CD4-positive, alpha-beta T cell treated with Interferon alpha-2 for 1 hour (primary cell): ENCODE results near the gene GNAI1.

Experiments used
- DNase-seq, 2 donors: peaks; one replicate each; pipeline ENCODE4 v3.0.0-alpha.2; 2020 to 2022

GNAI1 gene

GRCh38 chr7:80134536-80135308 lies at the start of gene GNAI1:
Gene GNAI1 (plus strand): TSS chr7:80134831. CDS start chr7:80135161, 330 bp downstream.
- peak in 1 of 2 donors; percentile 14 for DNase-seq

- DNase-seq = no peak
These were observed 47.4 kb upstream of the GNAI1 start for GRCh38 chr7:80087051-80087770.

- no peak for DNase-seq
These were observed 46.9 kb upstream of the GNAI1 start for GRCh38 chr7:80087771-80088170.

DNA sequence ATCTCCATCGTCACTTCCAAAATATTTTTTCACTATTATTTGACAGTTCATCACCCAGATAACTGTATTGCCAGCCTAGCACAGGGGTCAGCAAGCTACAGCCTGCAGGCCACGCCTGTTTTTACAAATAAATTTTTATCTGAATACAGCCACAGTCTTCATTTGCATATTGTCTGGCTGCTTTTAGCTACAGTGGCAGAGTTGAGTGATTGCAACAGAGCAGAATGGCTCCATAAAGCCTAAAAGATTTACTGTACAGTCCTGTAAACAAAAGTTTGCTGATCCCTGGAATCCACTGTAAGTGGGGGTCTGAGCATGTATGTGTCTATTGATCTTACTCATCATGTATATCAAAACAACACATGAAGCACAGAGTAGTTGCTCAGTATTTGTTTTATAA lies 45.9 kb upstream of the GNAI1 start:
- no peak for DNase-seq

DNA sequence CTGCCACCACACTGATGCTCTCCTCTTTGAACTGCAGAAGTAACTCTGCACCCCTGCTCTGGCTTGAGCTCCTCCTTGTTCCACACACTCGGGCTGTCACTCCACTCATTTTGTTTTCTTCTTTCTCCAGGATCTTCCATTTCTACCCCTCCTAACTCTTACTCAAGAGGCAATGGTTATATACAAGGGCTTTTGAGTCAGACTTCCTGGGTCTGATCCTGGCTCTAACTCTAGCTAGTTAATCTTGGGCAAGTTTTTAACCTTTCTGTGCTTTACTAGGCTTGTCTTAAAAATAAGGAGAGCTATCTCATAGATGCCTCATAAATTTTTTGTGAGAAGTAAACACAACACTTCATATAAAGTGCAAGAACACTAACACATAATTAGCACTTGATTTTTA lies 45.3 kb upstream of the GNAI1 start:
- no peak for DNase-seq

GRCh38 chr7:80093349-80093748 lies 41.3 kb upstream of the GNAI1 start:
- DNase-seq = no peak

- peak in 1 of 2 donors; percentile 0 for DNase-seq
These were observed 39.1 kb upstream of the GNAI1 start for GRCh38 chr7:80095545-80095944.

DNA sequence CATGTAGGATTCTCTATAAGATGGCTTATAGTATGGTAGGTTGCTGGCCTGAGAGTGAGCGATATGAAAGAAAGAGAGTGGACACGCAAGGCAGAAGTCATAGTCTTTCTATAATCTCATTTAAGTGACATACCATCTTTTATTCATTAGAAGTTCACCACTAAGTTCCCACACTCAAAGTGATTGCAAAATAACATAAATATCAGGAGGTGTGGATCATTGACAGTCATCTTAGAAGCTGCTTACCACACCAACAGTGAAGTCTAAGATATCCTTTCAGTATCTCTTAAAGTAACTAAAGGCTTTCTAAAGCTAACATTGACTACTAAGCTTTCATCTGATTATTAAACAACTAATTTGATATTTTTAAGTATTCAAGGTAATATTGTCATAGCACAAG lies 36.9 kb upstream of the GNAI1 start:
- no peak for DNase-seq

GRCh38 chr7:80098795-80099194 lies 35.8 kb upstream of the GNAI1 start:
- no peak for DNase-seq

DNA sequence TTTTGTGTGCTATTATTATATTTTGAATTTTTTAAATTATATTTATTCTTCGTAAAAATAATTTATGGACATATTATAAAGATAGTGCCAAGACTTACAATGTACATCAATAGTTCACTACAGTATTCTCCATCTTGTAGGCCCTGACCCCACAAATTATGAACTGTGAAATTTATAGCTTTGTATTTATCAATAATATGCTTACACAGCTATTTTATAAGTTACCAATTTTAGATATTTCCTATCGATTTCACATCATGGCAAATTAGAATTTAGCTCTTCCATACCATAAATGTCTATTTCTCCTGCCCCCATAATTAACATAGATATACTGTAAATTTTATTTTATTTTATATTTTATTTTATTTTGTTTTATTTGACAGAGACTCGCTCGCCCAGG lies 34.4 kb upstream of the GNAI1 start:
- DNase-seq = no peak

DNA sequence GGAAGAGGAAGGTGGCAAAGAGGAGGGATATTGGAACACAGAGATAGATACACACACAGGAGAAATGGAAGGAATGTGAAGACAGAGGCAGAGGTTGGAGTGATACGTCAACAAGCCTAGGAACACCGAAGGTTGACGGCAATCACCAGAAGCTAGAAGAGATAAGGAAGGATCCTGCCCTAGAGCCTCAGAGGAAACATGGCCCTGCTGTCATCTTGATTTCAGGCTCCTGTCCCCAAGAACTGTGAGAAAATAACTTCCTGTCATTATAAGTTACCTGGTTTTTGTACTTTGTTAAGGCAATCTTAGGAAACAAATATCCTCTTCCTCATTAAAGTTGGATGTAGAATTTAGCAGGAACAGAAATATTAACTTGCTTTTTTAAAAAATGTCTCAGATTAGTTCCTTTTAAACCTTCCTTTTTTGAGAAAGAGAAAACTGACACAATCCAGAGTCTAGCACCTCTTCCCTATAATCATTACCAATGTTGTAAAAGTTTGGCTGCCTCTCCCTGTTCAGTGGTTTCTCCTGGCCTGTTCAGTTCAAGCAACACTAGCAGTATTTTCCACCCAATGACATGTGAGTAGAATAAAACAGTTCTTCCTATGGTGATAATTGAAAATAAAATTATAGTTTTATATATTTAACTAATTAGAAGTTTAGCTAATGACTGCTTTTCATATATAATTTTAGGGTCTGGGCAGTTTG lies 28.8 kb upstream of the GNAI1 start:
- no peak for DNase-seq

GRCh38 chr7:80106498-80107113 lies 28.0 kb upstream of the GNAI1 start:
- no peak for DNase-seq

DNA sequence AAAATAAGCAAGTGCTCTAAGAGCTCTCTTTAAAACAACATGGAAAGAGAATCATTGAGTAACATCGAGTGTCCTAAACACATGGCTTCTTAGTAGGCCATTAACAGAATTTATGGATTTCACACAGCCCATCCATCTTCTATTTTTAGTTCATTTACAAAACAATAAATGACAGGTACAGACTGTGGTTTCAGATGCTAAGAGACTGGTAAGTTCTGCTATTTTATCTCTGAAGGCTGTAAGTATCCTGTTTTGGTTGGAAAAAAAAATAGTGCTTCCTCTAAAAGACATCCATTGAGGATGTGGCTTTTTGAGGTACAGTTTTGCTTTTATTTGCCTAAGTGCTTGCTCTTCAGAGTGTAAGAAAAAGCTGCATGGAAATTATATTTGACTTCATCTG lies 27.4 kb upstream of the GNAI1 start:
- DNase-seq = no peak

DNA sequence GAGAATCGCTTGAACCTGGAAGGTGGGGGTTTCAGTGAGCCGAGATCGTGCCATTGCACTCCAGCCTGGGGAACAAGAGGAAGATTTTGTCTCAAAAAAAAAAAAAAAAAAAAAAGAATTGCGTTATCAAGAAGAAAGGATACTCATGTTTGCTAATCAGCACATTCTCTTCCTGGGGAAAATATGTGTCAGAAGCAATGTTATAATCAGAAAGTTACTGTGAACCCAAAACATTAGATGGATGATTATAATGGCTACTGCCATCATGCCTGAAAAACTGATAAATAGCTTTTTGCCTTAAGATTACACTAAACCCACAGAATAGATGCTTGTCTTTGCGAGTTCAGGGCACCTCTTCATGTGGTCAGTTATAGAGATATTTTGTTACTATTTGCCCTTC lies 24.3 kb upstream of the GNAI1 start:
- DNase-seq = no peak

- no peak for DNase-seq
These were observed 20.5 kb upstream of the GNAI1 start for GRCh38 chr7:80114159-80114558.

GRCh38 chr7:80124526-80125264 lies 9.9 kb upstream of the GNAI1 start:
- DNase-seq = no peak

DNA sequence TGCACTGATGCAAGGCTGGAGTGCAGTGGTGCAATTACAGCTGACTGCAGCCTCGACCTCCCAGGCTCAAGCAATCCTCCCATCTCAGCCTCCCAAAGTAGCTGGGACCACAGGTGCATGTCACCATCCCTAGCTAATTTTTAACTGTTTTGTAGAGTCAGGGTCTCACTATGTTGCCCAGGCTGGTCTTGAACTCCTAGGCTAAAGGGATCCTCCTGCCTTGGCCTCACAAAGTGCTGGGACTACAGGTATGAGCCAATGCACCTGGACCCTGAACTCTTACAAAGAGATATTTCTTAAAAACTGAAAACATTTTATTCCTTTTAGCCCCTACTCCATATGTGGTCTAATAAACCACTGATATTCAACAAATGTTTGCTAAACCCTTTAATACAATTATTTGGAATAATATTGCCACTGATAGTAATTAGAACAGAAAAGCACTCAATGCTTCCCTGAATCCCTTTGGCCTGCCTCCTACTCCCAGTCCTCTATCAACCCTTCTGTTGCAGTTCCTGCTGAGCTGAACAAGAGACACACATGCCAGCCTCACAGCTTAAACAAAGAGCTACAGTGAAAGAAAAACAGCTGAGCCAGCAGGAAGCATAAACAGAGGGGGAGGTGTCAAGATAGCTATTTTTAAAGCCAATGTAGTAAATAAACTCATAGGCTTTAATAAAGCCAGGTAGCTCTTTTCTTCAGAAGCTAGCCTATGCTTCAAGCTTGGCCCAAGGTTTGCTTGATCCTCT lies 7.0 kb upstream of the GNAI1 start:
- no peak for DNase-seq

DNA sequence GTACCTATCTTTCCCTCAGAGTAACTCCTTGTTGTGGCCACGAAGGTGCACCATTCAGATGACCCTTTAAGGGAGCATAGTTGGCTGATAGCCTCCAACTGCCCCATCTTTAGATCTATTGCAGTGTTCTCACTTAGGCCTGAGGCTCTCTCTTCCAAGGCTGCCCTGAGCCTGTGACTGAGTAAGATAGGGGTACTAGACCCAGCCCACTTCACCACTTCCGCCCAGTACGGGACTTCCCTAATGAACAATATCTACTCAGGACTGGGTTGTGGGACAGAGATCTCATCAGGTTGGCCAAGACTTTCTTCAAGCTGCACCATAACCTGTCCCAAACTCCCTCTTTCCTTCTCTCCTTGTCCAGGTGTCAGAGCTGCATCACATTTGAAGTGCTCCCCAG lies 5.7 kb upstream of the GNAI1 start:
- DNase-seq = peak in 1 of 2 donors; percentile 4

DNA sequence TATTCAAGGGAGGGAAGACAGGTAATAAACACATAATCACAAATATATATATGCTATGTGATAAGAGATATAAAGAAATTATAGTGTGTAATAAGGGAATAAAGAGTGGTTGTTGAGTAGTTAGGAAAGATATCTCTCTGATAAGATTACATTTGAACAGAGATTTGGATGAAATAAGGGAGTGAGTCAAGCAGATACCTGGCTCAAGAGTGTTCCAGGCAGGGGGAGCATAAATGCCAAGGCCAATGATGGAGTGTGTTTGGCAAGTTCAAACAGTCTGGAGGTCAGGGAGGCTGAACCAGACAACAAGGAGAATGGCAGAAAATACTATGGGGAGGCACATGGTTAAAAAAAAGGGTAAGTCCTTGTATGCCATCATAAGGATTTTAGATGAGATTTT lies 4.8 kb upstream of the GNAI1 start:
- no peak for DNase-seq

GRCh38 chr7:80131675-80132435 lies 2.8 kb upstream of the GNAI1 start:
- no peak for DNase-seq

- DNase-seq = no peak
These were observed 2.0 kb upstream of the GNAI1 start for GRCh38 chr7:80132594-80132993.
